ENCODE data around the gene RAP2A.

- no peak for TF ChIP-seq SIX5 (IDR thresholded peaks at IDR 0.05; ENCODE audit: low read depth, low read length, severe bottlenecking)
- TF ChIP-seq REST (IDR thresholded peaks at IDR 0.05; ENCODE audit: low read depth, low read length): no peak
Observed at GRCh38 chr13:97387890-97388289, 46.1 kb upstream of the RAP2A start.
